MM.1S (cell line): ENCODE measurements around the gene FSIP1.

Experiments used
- DNase-seq: peaks from one replicate; pipeline ENCODE4 v3.0.0-alpha.2; 2015
- H2AFZ ChIP-seq: fragments of 300-600 bp; sonication (generic); 2 replicates; pipeline ENCODE4 v1.6.0; 2016; ENCODE audit warnings: antibody characterized with exemption, low read length
- H3F3A ChIP-seq: fragments of 300-600 bp; sonication (generic); 2 replicates; pipeline ENCODE4 v1.6.1; 2016; ENCODE audit warnings: mild to moderate bottlenecking, antibody characterized with exemption, low read length, moderate library complexity, mixed read lengths; ENCODE audit not compliant: insufficient read depth
- H3K27ac ChIP-seq: fragments of 300-600 bp; sonication (generic); 2 replicates; pipeline ENCODE4 v1.5.1; 2016; ENCODE audit warnings: mild to moderate bottlenecking, low read length
- H3K27me3 ChIP-seq: fragments of 300-600 bp; sonication (generic); replicated peaks from 2 replicates; pipeline ENCODE4 v1.6.0; 2016; ENCODE audit warnings: low read length; ENCODE audit not compliant: insufficient read depth
- H3K36me3 ChIP-seq: fragments of 300-600 bp; sonication (generic); replicated peaks from 2 replicates; pipeline ENCODE4 v1.6.1; 2016; ENCODE audit warnings: mild to moderate bottlenecking, low read length, mixed read lengths; ENCODE audit not compliant: insufficient read depth
- H3K4me1 ChIP-seq: fragments of 300-600 bp; sonication (generic); 2 replicates; pipeline ENCODE4 v1.6.1; 2016; ENCODE audit warnings: low read length, mixed read lengths
- H3K4me2 ChIP-seq: fragments of 300-600 bp; sonication (generic); 2 replicates; pipeline ENCODE4 v1.6.0; 2016; ENCODE audit warnings: low read depth, low read length
- H3K4me3 ChIP-seq: fragments of 300-600 bp; sonication (generic); 2 replicates; pipeline ENCODE4 v1.5.1; 2016; ENCODE audit warnings: low read length, mixed read lengths
- H3K79me2 ChIP-seq: fragments of 300-600 bp; sonication (generic); 2 replicates; pipeline ENCODE4 v1.6.1; 2016; ENCODE audit warnings: mixed run types, low read length, mixed read lengths
- H3K9ac ChIP-seq: fragments of 300-600 bp; sonication (generic); 2 replicates; pipeline ENCODE4 v1.6.1; 2016; ENCODE audit warnings: low read length, mixed read lengths
- H3K9me2 ChIP-seq: fragments of 300-600 bp; sonication (generic); replicated peaks from 2 replicates; pipeline ENCODE4 v1.6.1; 2016; ENCODE audit warnings: mild to moderate bottlenecking, low read length, mixed read lengths; ENCODE audit not compliant: insufficient read depth
- H3K9me3 ChIP-seq: fragments of 300-600 bp; sonication (generic); replicated peaks from 2 replicates; pipeline ENCODE4 v1.6.1; 2016; ENCODE audit warnings: mild to moderate bottlenecking, low read length, mixed read lengths; ENCODE audit not compliant: insufficient read depth
- H4K20me1 ChIP-seq: fragments of 300-600 bp; sonication (generic); 2 replicates; pipeline ENCODE4 v1.6.1; 2016; ENCODE audit warnings: mild to moderate bottlenecking, low read length, moderate library complexity, mixed read lengths; ENCODE audit not compliant: insufficient read depth
- EZH2 ChIP-seq: fragments of 300-600 bp; sonication (generic); optimal IDR thresholded peaks from 2 replicates; pipeline ENCODE3; 2017; ENCODE audit warnings: low read depth, mild to moderate bottlenecking, antibody characterized with exemption, low read length, mixed read lengths
- EZH2phosphoT487 ChIP-seq: fragments of 300-600 bp; sonication (generic); IDR thresholded peaks from 2 replicates; pipeline ENCODE4 v1.6.1; 2018; ENCODE audit warnings: antibody characterized with exemption, low read length
- TF ChIP-seq, protein P1 (sequence below): fragments of 300-600 bp; sonication (generic); IDR thresholded peaks from 2 replicates; pipeline ENCODE4 v1.5.1; 2016; ENCODE audit warnings: antibody characterized with exemption, low read length, mixed read lengths

Gene FSIP1

GRCh38 chr15:39774688-39775267 is 7.9 kb downstream of the FSIP1 start:
- DNase-seq, result peak; percentile 67
- no peaks in the 10 kb centered on the region for H4K20me1 ChIP-seq
- TF ChIP-seq EZH2phosphoT487, result no peak
- no peak for TF ChIP-seq EZH2
- TF ChIP-seq, protein P1, sequence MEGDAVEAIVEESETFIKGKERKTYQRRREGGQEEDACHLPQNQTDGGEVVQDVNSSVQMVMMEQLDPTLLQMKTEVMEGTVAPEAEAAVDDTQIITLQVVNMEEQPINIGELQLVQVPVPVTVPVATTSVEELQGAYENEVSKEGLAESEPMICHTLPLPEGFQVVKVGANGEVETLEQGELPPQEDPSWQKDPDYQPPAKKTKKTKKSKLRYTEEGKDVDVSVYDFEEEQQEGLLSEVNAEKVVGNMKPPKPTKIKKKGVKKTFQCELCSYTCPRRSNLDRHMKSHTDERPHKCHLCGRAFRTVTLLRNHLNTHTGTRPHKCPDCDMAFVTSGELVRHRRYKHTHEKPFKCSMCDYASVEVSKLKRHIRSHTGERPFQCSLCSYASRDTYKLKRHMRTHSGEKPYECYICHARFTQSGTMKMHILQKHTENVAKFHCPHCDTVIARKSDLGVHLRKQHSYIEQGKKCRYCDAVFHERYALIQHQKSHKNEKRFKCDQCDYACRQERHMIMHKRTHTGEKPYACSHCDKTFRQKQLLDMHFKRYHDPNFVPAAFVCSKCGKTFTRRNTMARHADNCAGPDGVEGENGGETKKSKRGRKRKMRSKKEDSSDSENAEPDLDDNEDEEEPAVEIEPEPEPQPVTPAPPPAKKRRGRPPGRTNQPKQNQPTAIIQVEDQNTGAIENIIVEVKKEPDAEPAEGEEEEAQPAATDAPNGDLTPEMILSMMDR, result no peak
- H2AFZ ChIP-seq, result peak overlapping the region; percentile 17
- H3K9ac ChIP-seq, result no peak overlapping the region
- H3K9me2 ChIP-seq, result no peaks in the 10 kb centered on the region
- no peaks in the 10 kb centered on the region for H3K27me3 ChIP-seq
- H3K79me2 ChIP-seq, result no peaks in the 10 kb centered on the region
- no peak overlapping the region for H3K4me3 ChIP-seq
- no peaks in the 10 kb centered on the region for H3K36me3 ChIP-seq
- peaks cover 15% of the 10 kb centered on the region for H3K4me1 ChIP-seq
- H3K9me3 ChIP-seq, result no peaks in the 10 kb centered on the region
- peak overlapping the region; percentile 45; the same call in 1 of the 2 replicates for H3K27ac ChIP-seq
- peaks cover 18% of the 10 kb centered on the region; the same call in 1 of the 2 replicates for H3F3A ChIP-seq
- H3K4me2 ChIP-seq, result peak overlapping the region; percentile 41; the same call in 1 of the 2 replicates

- Histone ChIP-seq H3K4me2 (peak overlapping the region; percentile 96), H3K9ac (peak overlapping the region; percentile 43; the same call in 1 of the 2 replicates), H3K9me2 (no peaks in the 10 kb centered on the region), H3K27me3 (no peaks in the 10 kb centered on the region), H3K36me3 (no peaks in the 10 kb centered on the region), H3K27ac (peak overlapping the region; percentile 61; the same call in 1 of the 2 replicates), H3K4me1 (peaks cover 15% of the 10 kb centered on the region), H4K20me1 (no peaks in the 10 kb centered on the region), H2AFZ (peak overlapping the region; percentile 91), H3K4me3 (peak overlapping the region; percentile 51), H3K79me2 (no peaks in the 10 kb centered on the region), H3F3A (peaks cover 18% of the 10 kb centered on the region; the same call in 1 of the 2 replicates), H3K9me3 (no peaks in the 10 kb centered on the region)
- DNase-seq, result peak; percentile 35
- TF ChIP-seq EZH2phosphoT487, result no peak
- no peak for TF ChIP-seq EZH2
- TF ChIP-seq, protein P1, result no peak
Measured at GRCh38 chr15:39770748-39771689, 11.6 kb downstream of the FSIP1 start.

GRCh38 chr15:39767921-39768320 is 14.7 kb downstream of the FSIP1 start:
- Histone ChIP-seq H3K27me3 (no peaks in the 10 kb centered on the region), H4K20me1 (no peaks in the 10 kb centered on the region), H3K27ac (no peak overlapping the region), H2AFZ (no peak overlapping the region), H3K4me1 (peaks cover 15% of the 10 kb centered on the region), H3F3A (peaks cover 13% of the 10 kb centered on the region; the same call in 1 of the 2 replicates), H3K79me2 (no peaks in the 10 kb centered on the region), H3K4me3 (no peak overlapping the region), H3K9me2 (no peaks in the 10 kb centered on the region), H3K4me2 (no peak overlapping the region), H3K36me3 (no peaks in the 10 kb centered on the region), H3K9me3 (no peaks in the 10 kb centered on the region), H3K9ac (no peak overlapping the region)
- no peak for DNase-seq
- TF ChIP-seq EZH2 (no peak), EZH2phosphoT487 (no peak)
- TF ChIP-seq, protein P1, result no peak
